Non-pigmented ciliary epithelial cell (primary cell): Measurements from ENCODE around the gene MTHFD2L.
"Not testable (repeated sequence)": the region's sequence is repeated elsewhere in the genome, so short reads cannot be mapped to it uniquely, and the experiment has no call there.

ENCODE experiments used
- DNase-seq: peaks from one replicate; pipeline ENCODE4 v3.0.0-alpha.2; 2010; ENCODE audit warnings: low read depth

MTHFD2L gene

GRCh38 chr4:74189331-74190043 is 31.6 kb downstream of the MTHFD2L start:
- no peak for DNase-seq

GRCh38 chr4:74190332-74190731 is 32.4 kb downstream of the MTHFD2L start:
- no peak for DNase-seq

- DNase-seq, result no peak
These were observed 33.0 kb downstream of the MTHFD2L start for GRCh38 chr4:74190919-74191397.

GRCh38 chr4:74197080-74197479 is 39.2 kb downstream of the MTHFD2L start:
- DNase-seq, result no peak

- DNase-seq, result no peak
These were observed 44.2 kb downstream of the MTHFD2L start for GRCh38 chr4:74202062-74202586.

GRCh38 chr4:74203467-74203866 is 45.5 kb downstream of the MTHFD2L start:
- DNase-seq, result no peak

- no peak for DNase-seq
These were observed 47.1 kb downstream of the MTHFD2L start for GRCh38 chr4:74205046-74205445.

- DNase-seq, result no peak
These were observed 47.6 kb downstream of the MTHFD2L start for GRCh38 chr4:74205559-74205958.

- no peak for DNase-seq
These were observed 48.3 kb downstream of the MTHFD2L start for GRCh38 chr4:74206088-74206825.

- not testable (repeated sequence) for DNase-seq
These were observed 56.7 kb downstream of the MTHFD2L start for GRCh38 chr4:74214457-74215159.

GRCh38 chr4:74215236-74215635 is 57.3 kb downstream of the MTHFD2L start:
- not testable (repeated sequence) for DNase-seq

GRCh38 chr4:74217365-74217764 is 59.4 kb downstream of the MTHFD2L start:
- DNase-seq, result no peak

GRCh38 chr4:74218201-74218600 is 60.3 kb downstream of the MTHFD2L start:
- DNase-seq, result no peak

GRCh38 chr4:74219240-74219639 is 61.3 kb downstream of the MTHFD2L start:
- DNase-seq, result no peak

- no peak for DNase-seq
These were observed 65.2 kb downstream of the MTHFD2L start for GRCh38 chr4:74223098-74223497.

GRCh38 chr4:74223801-74224200 is 65.9 kb downstream of the MTHFD2L start:
- no peak for DNase-seq

GRCh38 chr4:74228691-74229640 is 71.0 kb downstream of the MTHFD2L start:
- DNase-seq, result no peak

- no peak for DNase-seq
These were observed 73.1 kb downstream of the MTHFD2L start for GRCh38 chr4:74230902-74231499.

- no peak for DNase-seq
These were observed 77.2 kb downstream of the MTHFD2L start for GRCh38 chr4:74235135-74235534.

- DNase-seq, result no peak
These were observed 79.6 kb downstream of the MTHFD2L start for GRCh38 chr4:74237425-74237966.

GRCh38 chr4:74244049-74244448 is 86.1 kb downstream of the MTHFD2L start:
- DNase-seq, result no peak
